GM15510 (cell line): Measurements from ENCODE around the gene TCHHL1.

Experiments used
- POLR2A ChIP-seq: IDR thresholded peaks from 3 replicates; pipeline ENCODE4 v1.6.1; 2011; ENCODE audit warnings: borderline replicate concordance; ENCODE audit not compliant: insufficient read length; ENCODE audit errors: extremely low read depth

Gene TCHHL1

DNA sequence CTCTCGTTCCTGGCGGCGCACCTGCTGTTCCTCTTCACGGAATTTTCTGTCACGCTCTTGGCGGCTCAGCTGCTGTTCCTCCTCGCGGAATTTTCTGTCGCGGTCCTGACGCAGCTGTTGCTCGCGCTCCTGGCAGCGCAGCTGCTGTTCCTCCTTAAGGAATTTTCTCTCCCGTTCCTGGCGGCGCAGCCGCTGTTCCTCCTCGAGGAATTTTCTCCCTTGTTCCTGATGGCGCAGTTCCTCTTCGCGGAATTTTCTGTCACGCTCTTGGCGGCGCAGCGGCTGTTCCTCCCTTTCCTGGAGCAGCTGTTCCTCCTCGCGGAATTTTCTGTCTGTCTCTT lies 20.0 kb upstream of the TCHHL1 start:
- TF ChIP-seq POLR2A = no peak

DNA sequence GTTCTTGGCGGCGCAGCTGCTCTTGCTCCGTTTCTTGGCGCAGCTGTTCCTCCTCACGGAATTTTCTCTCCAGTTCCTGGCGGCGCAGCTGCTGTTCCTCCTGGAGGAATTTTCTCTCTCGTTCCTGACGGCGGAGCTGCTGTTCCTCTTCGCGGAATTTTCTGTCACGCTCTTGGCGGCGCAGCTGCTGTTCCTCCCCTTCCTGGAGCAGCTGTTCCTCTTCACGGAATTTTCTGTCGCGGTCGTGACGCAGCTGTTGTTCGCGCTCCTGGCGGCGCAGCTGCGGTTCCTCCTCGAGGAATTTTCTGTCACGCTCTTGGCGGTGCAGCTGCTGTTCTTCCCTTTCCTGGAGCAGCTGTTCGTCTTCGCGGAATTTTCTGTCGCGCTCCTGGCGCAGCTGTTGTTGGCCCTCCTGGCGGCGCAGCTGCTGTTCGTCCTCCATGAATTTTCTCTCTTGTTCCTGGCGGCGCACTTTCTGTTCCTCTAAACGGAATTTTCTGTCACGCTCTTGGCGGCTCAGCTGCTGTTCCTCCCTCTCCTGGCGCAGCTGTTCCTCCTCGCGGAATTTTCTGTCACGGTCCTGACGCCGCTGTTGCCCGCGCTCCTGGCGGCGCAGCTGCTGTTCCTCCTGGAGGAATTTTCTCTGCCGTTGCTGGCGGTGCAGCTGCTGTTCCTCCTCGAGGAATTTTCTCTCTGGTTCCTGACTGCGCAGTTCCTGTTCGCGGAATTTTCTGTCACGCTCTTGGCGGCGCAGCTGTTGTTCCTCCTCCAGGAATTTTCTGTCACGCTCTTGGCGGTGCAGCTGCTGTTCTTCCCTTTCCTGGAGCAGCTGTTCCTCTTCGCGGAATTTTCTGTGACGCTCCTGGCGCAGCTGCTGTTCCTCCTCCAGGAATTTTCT lies 19.4 kb upstream of the TCHHL1 start:
- no peak for TF ChIP-seq POLR2A

DNA sequence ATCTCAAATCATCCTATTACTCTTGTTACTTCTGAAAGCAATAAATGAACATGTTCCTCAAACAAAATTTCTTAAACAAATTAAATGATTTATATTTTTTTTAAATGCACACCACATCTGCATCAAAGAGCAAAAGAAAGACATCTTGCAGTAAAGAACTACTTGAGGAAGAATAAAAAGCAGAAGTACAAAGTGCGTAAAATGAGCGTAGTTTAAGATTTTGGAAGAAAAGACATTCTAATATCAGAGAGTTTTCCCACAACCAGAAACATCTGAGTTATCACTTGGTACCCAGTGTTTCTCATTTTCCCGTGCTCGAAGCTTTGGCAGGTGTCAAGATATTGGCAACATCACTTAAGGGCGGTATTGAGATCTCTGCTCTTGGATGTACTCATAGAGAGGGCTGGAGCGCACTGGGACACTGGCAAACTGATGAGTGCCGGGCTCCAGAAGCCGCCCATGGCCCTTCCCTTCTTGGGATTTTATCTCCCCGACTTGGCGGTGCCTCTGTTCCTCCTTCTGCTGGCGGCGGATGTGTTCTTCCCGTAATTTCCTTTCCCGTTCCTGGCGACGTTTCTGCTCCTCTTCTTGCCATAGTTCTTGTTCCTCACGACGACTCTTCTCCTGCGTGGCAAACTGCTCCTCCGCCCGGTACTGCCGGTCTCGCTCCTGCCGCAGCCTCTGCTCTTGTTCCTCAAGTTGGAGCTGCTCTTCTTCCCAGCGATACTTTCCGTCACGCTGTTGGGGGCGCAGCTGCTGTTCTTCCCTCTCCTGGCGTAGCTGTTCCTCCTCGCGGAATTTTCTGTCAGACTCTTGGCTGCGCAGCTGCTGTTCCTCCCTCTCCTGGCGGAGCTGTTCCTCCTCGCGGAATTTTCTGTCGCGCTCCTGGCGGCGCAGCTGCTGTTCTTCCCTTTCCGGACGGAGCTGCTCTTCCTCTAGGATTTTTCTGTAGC lies 18.4 kb upstream of the TCHHL1 start:
- TF ChIP-seq POLR2A = no peak

DNA sequence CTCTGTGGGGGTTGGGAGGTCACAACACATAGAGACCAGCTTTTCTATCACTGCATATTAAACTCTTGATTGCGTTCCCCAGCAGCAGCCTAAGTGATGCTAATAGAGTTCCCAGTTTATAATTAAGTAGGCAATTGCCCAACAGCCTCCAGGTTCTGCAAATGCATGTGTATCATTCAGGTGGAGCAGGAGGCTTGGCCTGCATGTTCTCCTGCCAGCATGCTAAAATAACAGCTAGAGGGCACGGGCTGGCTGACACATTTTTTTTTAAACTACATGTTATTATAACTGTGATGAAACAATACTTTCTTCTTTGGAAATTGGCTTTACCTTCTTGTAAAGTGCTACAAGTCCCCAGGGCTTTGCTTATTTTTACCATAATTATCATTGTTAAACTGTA lies 16.0 kb upstream of the TCHHL1 start:
- no peak for TF ChIP-seq POLR2A

DNA sequence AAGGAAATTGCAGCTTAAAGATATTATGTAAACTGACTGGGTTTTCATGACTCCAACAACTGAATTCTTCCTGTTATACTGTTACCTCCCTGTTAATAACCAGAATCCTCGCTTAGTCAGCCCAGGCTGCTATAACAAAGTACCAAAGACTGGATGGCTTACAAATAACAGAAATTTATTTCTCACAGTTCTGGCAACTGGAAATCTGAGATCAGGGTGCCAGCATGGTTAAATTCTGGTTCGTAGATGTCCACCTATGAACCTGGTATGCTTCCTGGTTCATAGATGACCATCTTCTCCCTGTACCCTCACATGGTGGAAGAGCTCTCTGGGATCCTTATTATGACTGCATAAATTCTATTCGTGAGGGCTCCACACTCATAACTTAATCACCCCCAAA lies 8.1 kb upstream of the TCHHL1 start:
- TF ChIP-seq POLR2A = no peak

DNA sequence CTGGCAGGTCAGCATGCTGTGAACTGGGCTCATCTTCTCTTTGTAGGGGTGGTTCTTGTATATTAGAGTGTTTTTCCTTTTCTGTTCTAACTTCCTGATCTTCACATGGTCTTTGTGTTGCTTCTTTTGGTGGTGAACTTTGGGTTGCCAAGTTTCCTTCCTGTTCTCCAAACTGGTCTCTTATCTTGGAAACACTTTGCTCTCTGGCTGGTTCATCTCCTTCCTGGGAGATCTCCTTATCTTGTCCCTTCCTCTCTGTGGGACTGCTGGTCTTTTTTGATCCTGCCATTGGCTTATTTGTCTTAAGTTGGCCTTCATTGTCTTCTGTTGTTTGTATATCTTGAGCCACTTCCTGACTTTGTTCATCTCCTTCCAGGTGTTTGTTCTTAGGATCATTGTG lies 2.1 kb downstream of the TCHHL1 start:
- no peak for TF ChIP-seq POLR2A

DNA sequence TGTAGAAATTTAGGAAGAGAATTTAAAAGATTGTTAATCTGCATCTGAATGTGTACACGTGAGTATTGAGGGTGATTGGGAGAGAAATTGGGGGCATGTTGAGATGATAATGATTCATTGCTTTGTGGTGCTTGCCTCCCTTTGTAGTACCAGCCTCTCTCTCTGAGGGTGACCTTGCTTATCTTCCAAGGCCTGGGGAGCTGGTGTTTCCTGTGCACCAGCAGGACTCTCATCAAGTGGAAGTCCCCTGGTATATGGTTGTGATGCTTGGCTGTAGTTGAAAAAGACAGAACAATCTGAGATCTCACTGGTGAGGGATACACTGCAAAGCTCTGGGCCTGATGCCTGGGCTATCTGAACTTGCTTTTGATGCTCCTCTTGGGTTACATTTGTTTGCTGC lies 4.0 kb downstream of the TCHHL1 start:
- TF ChIP-seq POLR2A = no peak

DNA sequence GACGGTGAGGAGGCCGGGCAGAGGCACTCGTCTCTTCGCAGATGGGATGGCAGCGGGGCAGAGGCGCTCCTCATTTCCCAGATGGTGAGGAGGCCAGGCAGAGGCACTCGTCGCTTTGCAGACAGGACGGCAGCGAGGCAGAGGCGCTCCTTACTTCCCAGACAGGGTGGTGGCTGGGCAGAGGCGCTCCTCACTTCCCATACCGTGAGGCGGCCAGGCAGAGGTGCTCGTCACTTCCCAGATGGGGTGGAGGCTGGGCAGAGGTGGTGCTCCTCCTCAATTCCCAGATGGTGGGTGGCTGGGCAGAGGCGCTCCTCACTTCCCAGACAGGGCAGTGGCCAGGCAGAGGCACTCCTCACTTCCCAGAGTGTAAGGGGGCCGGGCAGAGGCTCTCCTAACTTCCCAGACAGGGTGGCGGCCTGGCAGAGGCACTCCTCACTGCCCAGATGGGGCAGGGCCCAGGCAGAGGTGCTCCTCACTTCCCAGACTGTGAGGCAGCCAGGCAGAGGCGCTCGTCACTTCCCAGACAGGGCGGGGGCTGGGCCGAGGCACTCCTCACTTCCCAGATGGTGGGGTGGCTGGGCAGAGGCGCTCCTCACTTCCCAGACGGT lies 9.9 kb downstream of the TCHHL1 start:
- TF ChIP-seq POLR2A = no peak

DNA sequence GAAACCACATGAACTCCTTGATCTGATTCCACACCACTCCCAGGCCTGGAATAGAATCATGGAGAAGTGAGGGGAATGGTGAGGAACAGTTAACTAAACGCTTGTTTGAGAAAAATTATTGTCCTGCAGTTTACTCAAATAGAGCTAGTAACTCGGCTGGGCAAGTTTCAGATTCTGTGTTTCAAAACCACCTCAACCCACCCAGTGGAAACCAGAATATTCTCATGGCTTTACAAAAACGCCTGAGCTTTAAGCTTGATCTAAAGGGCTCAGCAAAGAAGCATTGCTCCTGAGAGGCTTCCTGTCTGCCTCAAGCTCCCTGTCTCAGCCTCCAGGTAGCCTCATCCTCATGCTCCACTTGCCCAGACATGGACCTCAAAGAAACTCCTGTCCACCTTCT lies 16.6 kb downstream of the TCHHL1 start:
- TF ChIP-seq POLR2A = no peak

DNA sequence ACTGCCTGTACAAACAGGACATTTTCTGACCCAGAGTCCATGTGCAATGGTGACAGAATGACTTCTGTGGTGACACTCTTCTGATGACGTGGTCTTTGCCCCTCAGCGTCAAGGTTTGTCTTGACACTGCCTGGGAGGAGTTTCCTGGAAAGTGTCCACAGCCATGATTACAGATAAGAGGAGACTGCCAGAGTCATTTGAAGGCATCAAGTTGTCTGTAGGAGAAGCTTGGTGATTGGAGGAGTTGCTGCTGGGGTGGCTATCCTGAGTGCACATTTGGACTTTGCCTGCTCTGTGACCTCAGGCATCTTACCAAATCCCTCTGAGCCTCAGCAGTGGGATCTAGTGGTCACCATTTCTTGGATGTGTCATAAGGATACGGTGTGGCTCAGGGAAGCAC lies 17.7 kb downstream of the TCHHL1 start:
- no peak for TF ChIP-seq POLR2A

DNA sequence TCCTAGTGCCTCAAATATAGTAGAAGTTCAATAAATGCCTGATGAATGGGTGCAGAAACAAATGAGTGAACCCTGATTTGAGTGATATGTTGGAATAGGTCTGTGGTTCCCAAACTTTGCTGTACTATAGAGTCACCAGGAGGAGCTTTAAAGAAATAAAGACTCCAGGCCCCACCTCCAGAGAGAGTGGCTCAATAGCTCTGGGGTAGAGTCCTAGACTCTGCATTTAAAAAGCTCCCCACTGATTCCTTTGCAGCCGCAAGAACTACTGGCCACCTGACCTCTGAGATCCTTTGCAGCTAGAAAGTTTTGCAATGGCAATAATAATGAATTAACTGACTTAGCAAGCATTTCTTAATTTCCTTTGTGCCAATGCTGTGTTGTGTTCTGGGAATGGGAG lies 20.9 kb downstream of the TCHHL1 start:
- TF ChIP-seq POLR2A = no peak

DNA sequence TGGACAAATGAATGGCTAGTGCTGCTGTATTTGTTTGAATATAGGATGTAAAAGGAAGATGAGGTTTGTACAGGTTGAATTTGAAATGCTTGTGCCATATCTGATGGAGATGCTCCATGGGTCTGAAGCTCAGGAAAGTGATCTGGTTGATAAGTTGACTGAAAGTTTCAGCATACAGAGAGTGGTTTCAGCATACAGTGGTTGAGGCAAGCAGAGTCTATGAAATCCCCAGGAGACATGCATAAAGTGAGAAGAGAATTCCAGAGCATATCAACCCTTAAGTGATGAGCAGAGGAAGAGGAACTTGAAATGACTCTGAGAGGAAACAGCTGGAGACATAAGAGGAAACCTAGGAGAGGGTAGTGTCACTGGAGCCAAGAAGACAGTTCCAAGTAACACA lies 21.7 kb downstream of the TCHHL1 start:
- no peak for TF ChIP-seq POLR2A

DNA sequence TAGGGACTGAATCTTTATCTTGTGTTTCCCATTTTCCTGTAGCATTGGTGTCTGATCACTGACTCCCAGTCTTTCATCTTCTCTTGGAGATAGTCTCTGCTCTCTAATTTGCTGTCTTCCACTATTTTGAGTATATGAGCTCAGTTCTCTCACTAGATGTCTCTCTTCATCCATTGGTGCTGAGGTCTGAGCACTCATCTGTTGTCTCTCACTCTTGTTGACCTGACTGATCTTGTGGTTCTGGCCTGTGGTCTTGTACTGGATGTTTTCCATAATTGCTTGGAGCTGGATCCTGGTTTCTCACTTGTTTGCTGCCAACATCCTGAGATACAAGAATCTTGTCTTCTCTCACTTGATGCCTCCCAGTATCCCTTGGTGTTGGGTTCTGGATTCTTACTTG lies 26.9 kb downstream of the TCHHL1 start:
- no peak for TF ChIP-seq POLR2A

DNA sequence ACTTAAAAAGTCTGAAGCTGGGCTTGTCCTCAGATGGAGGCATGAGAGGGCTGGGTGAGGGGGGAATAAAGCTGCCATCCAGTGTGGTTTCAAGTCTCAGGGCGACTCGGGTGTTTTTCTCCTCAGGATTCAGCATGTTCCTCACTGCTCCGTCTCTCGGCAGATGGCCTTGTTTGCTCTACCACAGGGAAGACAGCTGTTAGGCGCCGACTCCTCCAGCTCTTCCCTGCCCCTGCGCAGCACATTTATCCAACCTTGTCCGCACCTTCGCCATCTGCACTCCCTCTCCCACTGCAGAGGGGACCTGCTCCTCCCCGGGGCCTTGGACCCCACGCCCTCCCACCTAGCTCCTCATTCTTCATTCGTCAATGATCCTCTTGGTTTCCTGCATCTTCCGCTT lies 35.5 kb downstream of the TCHHL1 start:
- no peak for TF ChIP-seq POLR2A

DNA sequence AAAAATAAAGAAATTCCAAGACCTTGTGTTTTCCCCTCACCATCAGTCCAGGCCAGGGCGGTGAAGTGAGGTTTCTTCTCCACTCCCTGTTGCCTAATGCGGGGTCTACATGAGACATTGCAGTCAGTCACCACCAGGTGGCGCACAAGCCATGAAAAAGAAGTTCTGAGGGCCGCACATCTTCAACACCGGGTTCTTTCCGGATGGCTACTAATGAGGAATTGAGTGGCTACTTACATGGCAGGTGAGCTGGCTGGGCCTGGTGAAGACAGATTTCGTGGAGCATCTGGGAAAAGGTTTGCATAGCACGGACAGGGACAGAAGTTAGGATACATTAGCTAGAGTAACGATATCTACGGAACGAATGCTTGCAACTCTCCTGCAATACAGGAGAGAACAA lies 36.3 kb downstream of the TCHHL1 start:
- TF ChIP-seq POLR2A = no peak
